Fibroblast of villous mesenchyme (primary cell): ENCODE results near the gene SCT. TPM values are rescaled to one million over a fixed set of nuclear protein-coding genes. Genes with fewer than 3 reads are reported as not detected.

Experiments
- DNase-seq: peaks from one replicate; pipeline ENCODE4 v3.0.0-alpha.2; 2010; ENCODE audit warnings: low read depth
- H3K4me3 ChIP-seq: 2 replicates; pipeline ENCODE4 v1.5.1; 2011; ENCODE audit warnings: low read depth, mild to moderate bottlenecking, low read length
- total RNA-seq: library from RNA; depleted of rRNA; stranded (reverse); fragments of >200 nt; gene quantifications from 2 replicates; pipeline ENCODE4 v1.2.3, GENCODE V29; 2012
- TF ChIP-seq, protein P1 (sequence below): IDR thresholded peaks from 2 replicates; pipeline ENCODE4 v1.5.1; 2012; ENCODE audit warnings: low read depth, mild to moderate bottlenecking, low read length; ENCODE audit not compliant: insufficient read depth

Gene SCT
- total RNA-seq, 1 donor = not detected

- no peak for DNase-seq
- no peak overlapping the region for H3K4me3 ChIP-seq
- TF ChIP-seq, protein P1, sequence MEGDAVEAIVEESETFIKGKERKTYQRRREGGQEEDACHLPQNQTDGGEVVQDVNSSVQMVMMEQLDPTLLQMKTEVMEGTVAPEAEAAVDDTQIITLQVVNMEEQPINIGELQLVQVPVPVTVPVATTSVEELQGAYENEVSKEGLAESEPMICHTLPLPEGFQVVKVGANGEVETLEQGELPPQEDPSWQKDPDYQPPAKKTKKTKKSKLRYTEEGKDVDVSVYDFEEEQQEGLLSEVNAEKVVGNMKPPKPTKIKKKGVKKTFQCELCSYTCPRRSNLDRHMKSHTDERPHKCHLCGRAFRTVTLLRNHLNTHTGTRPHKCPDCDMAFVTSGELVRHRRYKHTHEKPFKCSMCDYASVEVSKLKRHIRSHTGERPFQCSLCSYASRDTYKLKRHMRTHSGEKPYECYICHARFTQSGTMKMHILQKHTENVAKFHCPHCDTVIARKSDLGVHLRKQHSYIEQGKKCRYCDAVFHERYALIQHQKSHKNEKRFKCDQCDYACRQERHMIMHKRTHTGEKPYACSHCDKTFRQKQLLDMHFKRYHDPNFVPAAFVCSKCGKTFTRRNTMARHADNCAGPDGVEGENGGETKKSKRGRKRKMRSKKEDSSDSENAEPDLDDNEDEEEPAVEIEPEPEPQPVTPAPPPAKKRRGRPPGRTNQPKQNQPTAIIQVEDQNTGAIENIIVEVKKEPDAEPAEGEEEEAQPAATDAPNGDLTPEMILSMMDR = no peak
Measured at GRCh38 chr11:592918-593317, 34.1 kb downstream of the SCT start.

DNA sequence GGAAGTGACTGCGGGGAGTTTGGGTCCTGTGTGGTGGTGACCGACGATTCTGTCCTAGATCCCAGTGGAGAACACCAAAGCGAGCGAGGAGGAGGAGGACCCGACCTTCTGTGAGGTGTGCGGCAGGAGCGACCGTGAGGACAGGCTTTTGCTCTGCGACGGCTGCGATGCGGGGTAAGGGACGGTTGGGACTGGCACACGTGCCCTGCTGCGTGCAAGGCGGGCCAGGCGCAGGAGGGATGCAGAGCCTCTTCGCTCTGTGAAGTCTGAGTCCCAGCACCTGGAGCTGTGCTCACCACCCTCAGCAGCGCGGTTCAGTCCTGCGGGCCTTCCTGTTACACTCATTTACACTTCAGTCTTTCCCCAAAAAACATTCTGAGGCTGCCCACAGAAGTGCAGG lies 34.5 kb downstream of the SCT start:
- TF ChIP-seq, protein P1 = no peak
- no peak overlapping the region for H3K4me3 ChIP-seq
- DNase-seq = no peak

DNA sequence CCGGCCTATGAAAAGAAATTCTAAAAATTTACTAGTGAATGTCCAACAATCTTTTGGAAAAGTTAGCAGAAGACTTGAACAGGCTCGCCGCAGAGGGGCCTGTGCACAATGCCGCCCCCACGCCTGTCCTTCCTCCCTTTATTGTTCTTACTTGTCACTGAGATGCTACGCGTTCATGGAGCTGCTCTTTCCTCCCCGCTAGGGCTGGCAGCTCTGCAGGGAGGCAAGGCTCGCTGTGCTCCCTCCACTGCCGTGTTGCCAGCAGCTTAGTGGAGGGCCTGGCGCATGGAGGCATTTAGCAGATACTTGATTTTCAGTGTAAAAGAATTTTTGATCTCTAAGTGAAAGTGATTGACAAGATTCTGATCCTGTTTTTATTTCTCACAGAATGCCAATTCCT lies 36.0 kb downstream of the SCT start:
- H3K4me3 ChIP-seq = no peak overlapping the region
- no peak for DNase-seq
- TF ChIP-seq, protein P1 = no peak

DNA sequence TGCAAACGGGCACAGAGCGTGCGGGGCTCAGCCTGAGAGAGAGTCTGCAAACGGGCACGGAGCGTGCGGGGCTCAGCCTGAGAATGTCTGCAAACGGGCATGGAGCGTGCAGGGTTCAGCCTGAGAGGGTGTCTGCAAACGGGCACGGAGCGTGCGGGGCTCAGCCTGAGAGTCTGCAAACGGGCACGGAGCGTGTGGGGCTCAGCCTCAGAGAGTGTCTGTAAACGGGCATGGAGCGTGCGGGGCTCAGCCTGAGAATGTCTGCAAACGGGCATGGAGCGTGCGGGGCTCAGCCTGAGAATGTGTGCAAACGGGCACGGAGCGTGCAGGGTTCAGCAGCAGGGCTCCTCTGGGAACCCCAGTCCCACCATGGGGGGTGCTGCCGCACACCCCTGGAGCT lies 37.2 kb downstream of the SCT start:
- TF ChIP-seq, protein P1 = no peak
- no peak overlapping the region for H3K4me3 ChIP-seq
- no peak for DNase-seq

- TF ChIP-seq, protein P1 = no peak
- H3K4me3 ChIP-seq = no peak overlapping the region
- peak; percentile 91 for DNase-seq
Measured at GRCh38 chr11:587978-588380, 39.0 kb downstream of the SCT start.

DNA sequence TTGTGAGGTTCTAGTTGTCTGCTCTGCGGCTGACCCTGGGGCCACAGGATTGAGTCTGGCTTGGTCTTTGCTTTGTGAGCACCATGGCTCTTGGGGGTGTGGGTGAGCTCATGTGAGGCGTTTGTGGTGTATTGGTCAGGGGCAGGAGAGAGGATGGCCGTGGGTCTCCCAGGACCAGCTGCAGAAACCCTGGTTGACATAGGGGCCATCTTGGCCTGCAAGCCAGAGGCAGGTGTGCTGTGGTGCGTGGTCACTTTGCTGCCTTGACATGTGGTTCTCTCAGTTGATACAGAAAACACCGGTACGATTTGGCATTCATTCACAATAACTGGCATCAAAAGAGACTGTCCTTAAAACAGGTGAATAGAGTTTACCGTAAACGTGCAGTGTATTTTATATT lies 39.4 kb downstream of the SCT start:
- H3K4me3 ChIP-seq = no peak overlapping the region
- TF ChIP-seq, protein P1 = no peak
- no peak for DNase-seq
